GM21381 (cell line): ENCODE results near the gene SYNJ1.
A peak's percentile ranks its signal among the peaks of the same experiment; 100 is the strongest.
"Not testable (repeated sequence)": the region's sequence is repeated elsewhere in the genome, so short reads cannot be mapped to it uniquely, and the experiment has no call there.

ENCODE experiments used
- ATAC-seq: cut with Tn5 transposase; IDR thresholded peaks from one replicate; pipeline ENCODE4 v1.9.1; 2021; ENCODE audit warnings: mild to moderate bottlenecking, moderate library complexity; ENCODE audit not compliant: unreplicated experiment

The SYNJ1 gene

DNA sequence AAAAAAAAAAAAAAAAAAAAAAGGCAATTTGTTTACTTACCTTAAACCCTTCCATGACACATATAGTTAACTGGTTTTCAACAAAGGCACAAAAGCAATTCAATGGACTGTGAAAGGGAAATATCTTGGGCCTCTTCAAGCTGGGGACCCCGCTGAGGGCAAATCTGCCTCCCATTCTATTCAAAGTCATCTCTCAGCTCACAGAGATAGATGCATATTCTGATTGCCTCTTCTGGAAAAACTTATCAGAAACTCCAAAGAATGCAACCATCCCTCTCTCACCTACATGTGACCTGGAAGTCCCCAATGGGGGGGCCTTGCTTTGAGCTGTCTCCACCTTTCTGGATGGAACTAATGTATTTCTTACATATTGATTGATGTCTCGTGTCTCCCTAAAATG is 12.1 kb upstream of the SYNJ1 start:
- no peak for ATAC-seq

DNA sequence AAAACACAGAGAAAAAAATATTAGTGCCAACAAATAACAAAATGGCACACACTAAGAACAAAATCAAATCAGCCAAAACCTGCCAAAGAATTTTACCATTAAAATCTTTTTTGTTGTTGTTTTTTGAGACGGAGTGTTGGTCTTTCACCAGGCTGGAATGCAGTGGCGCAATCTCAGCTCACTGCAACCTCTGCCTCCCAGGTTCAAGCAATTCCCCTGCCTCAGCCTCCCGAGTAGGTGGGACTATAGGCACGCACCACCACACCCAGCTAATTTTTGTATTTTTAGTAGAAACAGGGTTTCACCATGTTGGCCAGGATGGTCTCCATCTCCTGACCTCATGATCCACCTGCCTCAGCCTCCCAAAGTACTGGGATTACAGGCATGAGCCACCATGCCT is 8.3 kb upstream of the SYNJ1 start:
- not testable (repeated sequence) for ATAC-seq

DNA sequence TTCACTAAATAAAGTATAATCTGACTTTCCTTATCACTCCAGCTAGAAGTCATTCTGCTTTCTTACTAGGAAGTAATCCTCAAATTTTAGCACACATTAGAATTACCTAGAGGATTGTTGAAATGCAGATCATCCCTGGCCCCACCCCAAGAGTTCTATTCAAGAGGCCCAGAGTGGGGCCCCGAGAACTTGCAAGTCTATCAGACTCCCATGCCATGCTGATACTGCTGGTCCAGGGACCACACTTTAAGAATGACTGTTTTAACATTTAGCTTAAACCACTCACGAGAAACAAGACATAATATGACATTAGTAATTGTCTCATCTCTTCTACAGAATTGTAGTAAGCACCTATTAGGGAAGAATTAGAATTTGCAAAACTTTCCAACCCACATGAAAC is 7.7 kb upstream of the SYNJ1 start:
- ATAC-seq: no peak

DNA sequence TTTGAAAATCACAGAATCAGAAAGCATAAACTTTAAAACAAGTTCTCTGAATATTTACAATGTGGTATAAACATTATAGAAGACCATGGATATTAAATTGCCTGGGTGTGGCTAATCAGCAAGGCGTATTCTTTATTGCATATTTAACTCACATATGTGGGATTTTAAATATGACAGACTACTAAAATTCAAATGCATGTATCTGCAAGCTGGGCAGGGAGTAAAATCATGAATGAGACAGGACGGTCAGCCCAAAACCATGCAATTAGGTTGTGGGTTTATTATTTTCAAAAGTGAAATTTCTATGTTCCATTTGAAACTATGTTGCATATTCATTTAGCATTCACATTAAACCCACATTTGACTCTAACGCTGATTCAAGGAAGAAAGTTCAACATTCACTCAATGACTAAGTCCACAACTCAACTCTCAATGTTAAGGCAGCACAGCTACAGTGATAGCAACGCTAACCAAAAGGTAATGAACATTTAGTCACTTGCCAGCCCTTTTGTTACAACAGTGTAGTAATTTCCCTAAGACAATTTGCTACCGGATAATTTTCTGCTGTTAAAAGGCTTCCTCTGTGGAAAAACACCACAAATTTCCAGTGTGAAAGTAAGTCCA is 6.3 kb upstream of the SYNJ1 start:
- no peak for ATAC-seq

DNA sequence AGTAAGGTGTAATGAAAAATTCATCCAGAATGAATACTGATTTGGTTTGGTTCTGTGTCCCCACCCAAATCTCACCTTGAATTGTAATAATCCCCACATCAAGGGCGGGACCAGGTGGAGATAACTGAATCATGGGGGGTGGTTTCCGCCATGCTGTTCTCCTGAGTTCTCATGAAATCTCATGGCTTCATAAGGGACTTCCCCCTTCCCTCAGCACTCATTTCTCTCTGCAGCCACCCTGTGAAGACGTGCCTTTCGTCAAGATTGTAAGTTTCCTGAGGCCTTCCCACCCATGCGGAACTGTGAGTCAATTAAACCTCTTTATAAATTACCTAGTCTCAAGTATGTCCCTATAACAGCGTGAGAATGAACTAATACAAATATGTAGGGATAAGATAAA is 5.5 kb upstream of the SYNJ1 start:
- ATAC-seq: no peak

DNA sequence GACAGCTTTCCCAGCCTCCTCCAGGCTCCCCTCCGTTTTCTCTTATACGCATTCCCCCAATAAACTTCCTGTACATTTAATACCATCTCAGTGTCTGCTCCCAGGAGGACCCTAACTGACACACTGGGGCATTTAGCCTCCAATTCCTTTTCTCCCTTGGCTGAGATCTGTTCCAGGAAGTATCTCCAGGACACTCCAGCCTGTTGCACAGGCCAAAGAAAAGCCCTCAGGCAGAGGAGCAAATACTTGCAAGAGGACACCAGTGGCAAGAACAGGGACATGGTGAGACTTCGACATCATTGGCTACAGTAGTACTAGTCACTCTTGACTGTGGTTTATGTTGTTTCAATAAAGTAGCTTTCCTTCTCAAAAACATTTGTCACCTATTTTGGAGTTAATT is 4.7 kb upstream of the SYNJ1 start:
- ATAC-seq: no peak

DNA sequence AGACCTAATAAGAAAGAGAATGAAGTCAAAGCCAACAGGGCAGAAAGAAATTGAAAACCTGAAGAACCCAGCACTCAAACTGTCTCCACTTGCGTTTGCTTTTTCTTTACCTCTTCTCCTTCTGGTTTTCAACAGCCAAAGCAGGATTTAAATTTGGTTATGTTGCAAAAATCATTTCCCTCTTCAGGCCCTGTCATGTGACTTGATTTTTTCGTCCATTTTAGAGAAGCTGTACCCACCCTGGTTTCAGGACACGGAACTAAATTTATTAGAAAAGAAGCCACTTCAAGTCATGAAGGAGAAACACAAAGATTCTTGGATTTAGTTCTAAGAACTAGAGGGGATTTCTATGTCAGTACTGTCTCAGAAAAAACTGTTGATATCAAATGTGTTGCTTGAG is 1.0 kb upstream of the SYNJ1 start:
- no peak for ATAC-seq

DNA sequence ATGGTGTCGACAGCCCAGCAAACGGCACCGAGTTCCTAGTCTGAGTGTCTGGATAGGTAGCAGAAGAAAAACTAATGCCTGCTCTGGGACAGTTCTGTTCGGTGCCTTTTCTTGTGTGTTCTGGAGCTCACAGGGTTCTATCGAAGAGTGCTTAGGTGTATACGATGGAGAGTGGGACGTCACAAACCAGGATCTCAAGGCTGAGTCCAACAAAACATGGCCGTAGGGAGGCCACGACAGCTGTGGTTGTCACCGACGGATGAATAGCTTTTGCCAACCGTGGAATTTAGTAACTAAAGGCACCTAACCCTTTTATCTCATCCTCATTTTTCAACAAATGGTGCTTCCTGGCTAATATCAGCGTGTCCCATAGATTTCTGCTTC is 635 bp upstream of the SYNJ1 start:
- ATAC-seq: no peak

DNA sequence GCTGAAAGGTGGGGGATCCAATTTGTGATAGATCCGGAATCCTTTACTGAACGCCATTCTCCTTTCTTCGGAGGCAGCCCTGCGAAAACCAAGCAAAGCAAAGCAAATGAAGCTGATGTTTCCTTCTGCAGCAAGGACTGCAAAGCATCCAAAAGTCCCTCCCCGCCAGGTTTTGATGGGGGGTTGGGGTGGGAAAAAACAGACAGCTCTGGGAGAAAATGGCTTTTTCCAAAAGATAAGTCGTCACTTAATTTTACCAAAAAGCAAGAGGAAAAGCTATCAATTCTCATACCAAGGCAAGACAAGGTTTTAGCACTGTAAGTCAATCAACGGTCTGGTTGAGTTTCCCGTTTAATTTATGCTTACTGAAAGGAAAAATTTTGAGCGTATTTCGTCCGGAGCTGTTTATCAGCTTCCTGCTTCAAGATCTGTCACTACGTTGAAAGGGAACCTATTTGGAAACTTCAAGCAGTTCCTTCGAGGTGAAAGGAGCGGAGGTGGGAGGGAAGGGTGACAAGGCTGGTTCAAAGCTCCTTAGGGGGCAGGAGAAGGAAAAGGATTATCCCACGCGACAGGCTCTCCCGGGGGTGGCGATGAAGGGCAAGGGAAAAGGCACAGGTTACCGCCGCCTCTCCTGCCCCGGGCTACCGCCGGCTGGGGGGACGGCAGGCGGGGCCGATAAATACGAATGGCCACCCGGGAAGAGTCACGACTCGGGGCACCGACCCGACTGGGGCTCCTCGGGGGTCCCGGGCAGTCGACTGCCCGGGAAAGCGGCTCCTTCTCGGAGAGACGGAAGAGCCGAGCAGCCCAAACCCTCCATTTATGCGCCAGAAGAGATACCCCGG is 750 bp downstream of the SYNJ1 start:
- peak; percentile 20 for ATAC-seq

DNA sequence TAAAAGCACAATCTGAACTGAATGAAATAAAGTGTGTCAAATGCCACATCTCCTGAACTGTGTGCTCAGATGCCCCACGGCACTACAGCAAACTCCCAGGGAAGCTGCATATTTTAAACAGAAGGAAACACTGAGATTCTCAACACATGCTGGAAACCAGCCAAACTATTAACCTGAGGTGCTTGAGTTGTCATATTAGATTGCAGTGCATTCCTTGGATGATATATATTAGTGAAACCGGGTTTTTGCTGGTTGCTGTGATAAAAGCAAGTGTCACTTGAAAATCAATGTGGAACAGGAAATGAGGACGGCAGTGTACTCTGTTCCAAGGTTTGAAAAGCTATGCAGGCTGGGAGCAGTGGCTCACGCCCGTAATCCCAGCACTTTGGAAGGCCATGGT is 8.7 kb downstream of the SYNJ1 start:
- ATAC-seq: no peak

DNA sequence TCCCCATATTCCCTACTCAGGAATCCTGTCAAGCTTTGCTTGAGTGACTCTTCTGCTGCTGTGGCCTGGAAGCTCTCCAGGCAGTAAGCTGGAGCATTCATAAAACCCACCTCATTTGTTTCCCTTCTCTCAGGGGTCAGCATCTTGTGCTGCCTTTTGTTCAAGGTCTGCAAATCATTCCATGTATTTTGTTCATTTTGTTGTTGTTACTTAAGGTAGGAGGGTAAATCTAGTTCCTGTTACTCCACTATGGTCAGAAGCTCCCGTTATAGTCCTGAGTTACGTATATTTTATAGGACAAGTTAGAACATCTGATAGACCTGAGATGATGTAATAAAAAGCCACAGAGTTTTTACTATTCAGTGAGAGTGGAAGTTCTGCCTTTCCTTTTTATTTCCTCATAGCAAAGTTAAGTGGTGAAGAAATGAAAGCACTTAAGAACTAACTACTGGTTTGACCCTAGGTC is 9.9 kb downstream of the SYNJ1 start:
- no peak for ATAC-seq

DNA sequence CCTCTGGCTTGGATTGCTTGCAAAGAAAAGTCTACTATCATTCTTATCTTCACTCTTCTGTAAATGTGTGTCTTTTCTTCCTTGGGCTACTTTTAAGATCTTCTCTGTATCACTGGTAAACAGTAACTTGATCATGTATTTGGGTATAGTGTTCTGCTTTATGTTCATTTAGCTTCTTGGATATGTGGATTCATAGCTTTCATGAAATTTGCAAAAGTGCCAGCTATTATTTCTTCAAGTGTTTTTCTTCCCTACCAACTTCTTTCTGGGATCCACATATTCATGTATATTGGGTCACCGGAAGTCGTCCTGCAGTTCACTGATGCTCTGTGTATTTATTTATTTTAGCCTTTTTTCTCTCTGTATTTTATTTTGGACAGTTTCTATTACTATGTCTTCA is 11.3 kb downstream of the SYNJ1 start:
- ATAC-seq: no peak

DNA sequence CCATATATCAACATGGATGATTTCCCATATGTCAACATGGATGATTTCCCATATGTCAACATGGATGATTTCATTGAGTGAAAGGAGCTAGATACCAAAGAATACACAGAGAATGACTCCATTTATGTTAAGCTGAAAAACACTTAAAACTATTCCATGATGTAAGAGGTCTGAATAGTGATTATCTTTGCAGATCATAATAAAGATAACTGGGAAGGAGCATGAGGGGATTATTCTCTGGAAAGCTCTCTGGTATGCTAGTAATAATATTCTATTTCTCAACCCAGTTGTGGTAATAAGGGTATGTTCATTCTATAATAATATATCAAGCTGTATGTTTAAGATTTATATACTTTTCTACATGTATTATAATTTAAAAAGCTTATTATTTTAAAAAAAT is 14.1 kb downstream of the SYNJ1 start:
- no peak for ATAC-seq

DNA sequence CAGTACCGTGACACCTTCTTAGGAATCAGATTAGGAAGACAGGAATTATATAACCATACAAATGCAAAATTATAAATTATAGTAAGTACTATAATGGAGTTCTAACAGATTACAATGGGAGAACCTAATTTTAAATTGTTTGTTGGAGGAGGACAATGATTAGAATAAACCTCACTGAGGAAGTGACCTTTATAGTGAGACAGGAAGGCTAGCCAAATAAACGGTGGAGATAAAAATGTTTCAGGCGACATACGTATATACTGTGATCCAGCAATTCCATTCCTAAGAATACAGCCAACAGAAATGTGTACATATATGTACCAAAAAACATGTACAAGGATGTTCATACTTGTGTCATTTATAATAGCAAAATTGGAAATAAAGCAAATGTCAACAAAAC is 15.2 kb downstream of the SYNJ1 start:
- ATAC-seq: no peak

DNA sequence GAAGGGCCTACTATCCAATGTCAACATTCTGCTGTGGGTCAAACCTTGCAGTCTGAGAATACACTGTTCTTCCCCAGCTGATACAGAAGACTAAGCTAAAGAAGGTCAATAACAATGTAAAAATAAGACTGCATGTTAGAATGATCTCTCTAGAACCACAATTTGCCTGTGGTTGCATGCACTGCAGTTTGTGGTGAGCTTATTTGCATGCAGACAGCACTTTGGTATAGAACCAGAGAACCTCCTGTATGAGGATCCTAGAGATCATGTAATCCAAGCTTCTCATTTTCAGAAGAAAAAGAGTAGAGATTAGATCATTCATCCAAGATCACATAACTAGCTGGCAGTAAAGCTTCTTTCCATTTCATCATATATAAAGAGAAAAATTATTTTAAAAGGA is 15.8 kb downstream of the SYNJ1 start:
- ATAC-seq: peak; percentile 97

DNA sequence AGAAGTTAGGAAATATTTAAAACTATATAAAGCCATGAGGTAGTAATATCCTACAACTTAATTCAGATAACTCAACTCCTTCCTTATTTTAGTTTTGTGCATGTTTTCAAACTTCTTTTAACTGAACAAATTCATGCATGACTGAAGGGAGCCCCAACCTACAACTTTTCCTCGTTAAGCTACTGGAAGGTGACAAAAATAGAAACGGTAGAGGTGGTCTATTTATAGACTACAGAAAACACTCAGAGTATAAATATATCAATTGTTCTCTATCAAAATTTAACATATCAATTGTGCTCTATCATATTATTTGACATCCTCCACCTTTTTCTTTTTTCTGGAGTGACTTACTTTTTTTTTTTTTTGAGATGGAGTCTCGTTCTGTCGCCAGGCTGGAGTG is 16.8 kb downstream of the SYNJ1 start:
- no peak for ATAC-seq

DNA sequence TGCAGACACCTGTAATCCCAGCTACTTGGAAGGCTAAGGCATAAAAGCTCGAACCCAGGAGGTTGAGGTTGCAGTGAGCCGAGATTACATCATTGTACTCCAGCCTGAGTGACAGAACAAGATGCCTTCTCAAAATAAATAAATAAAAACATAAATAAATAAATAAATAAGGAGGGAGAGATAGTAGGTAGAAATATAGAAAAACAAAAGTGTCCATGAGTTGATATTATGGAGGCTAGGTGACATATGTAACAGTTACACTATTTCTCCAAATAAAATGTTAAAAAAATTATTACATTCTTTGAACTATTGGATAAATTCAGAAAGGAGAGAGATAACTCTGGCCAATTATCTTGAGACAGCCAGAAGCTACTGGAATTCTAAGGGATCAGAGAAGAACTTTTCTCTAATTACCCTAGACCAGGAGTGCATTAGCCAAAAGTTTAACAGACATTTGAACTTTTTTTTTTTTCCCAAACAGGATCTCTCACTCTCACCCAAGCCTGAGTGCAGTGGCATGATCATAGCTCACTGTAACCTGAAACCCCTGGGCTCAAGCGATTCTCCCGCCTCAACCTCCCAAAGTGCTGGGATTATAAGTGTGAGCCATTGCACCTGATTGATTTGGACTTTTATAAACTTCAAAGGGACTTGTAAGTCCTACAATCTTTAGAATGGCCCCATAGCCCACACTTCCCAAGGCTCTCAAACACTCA is 17.6 kb downstream of the SYNJ1 start:
- no peak for ATAC-seq

DNA sequence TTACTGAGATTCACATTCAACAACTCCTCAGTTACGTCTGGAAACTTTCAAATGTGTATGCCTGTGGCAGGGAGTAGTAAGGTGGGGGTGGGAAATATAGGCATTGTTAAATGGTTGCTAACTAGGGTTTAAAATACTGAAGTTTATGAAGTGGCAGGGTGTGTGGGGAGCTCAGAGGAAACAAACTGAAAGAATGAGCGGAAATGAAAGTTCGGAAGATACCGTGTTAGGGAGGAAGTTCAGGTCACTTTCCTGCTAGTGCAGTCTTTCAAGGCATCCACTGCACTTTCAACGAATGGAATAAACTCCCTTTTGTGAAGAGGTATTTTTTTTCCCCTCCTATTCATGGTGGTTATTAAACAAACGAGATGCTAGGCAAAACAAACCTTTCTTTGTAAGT is 19.7 kb downstream of the SYNJ1 start:
- ATAC-seq: no peak

DNA sequence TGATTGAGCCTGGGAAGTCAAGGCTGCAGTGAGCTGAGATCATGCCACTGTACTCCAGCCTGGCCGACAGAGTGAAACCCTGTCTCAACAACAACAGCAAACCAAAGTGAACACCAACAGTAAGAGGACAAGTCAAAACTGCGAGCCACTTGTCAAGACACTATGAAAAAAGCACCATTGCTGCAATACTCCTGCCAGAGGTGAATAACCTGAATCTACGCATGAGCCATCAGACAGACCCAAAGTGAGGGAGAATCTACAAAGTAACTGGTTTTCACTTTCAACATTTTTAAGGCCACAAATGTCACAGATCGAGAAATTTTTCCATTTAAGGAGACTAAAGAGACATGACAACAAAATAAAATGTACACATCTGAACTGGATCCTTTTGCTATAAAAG is 21.9 kb downstream of the SYNJ1 start:
- no peak for ATAC-seq

DNA sequence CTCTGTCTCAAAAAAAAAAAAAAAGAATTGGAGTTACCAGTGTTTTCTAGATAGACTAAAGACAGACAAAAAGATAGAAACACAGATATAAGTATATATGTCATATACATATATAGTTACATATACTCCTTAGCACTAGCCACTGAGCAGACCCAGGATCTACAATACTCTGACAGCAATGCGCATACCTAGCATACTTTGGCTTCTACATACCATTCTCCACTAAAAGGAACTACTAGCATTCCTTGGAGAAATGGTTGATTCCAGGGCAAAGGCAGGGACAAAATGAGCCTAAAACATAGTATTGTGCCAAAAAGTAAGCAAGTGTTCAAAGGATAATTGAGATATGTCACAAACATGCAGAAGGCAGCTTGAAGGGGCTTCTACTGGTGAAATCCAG is 22.7 kb downstream of the SYNJ1 start:
- no peak for ATAC-seq

DNA sequence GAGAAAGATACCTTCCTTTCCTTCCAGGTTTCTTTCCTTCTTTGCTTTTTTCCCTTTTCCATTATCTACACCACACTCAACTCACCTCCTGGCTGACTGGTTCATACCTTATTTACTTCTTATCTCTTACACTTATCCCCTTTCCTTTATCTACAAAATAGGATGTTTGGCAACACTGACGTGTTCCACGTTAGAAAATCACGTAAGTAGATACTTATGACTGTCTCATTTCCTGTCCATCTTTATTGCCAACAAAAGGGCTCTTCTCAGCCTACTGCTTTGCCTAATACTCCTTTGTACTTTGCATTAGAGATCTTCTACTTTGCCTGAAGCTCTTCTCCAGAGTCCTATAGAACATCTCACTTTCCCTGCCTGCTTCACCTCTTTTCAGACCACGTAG is 25.1 kb downstream of the SYNJ1 start:
- ATAC-seq: no peak
